HG03064 (cell line): ENCODE data around the gene KDM2A.

ENCODE experiments used
- ATAC-seq: cut with Tn5 transposase; IDR thresholded peaks from one replicate; pipeline ENCODE4 v1.9.1; 2021; ENCODE audit warnings: low read depth; ENCODE audit not compliant: unreplicated experiment

KDM2A gene

DNA sequence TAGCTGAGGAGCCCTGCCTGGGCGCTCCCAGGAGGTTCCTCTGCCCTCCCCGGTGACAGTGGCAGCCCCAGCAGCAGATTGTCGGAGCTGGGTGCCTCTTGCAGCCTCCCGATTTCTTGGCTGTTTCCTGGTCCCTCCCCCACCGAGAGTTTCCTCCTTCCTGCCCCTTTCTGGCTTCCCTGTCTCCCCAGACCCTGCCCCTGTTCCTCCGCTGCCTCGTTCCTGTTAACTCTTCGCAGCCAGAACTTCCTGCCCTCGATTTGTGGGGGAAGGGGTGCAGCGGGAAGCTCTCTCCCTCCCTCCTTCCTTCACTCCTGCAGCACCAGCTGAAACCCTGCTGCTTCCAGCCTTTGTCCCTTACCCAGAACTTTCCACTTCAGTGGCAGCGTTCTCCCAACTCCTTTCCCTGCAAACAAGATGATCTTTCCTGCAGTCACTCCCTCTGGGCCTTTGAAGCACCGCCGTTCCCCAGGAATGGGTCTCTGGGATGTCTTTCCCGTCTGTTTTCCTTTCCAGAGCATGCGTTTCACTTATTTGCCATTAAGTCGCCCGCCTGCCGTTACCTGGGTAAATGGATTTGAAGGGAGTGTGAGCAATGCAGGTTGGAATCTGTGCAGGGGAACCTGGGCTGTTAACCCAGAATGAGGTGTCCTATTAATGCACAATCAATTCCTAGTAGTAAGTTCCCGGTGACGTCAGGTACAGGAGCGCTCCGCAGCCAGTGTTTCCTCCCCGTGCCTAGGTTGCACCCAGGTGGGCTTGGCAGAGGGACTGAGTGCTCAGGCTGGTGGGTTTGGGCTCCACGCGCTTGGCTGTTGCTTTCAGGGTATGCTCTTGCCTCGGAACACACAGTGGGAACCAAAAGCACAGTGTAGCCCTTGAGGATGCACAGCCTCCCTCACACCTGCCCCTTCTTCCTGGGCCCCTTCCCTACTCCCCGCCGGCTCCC lies 151.5 kb downstream of the KDM2A start:
- ATAC-seq, result no peak

DNA sequence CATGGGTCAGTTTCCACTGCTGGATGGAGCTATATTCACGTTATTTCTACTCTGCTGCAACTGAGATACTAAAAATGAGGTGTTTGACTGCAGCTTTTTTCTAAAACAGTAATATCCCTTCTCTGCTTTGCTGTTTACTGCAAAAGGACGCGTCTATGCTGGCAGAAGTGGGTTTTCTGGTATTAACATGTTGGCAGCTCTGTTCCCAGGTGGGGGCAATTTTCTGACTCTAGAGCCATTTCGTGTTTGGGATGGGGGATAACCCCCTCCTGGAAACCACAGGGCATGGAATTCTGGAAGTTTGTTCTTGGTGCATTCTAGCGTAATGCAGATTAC lies 152.1 kb downstream of the KDM2A start:
- ATAC-seq, result no peak

DNA sequence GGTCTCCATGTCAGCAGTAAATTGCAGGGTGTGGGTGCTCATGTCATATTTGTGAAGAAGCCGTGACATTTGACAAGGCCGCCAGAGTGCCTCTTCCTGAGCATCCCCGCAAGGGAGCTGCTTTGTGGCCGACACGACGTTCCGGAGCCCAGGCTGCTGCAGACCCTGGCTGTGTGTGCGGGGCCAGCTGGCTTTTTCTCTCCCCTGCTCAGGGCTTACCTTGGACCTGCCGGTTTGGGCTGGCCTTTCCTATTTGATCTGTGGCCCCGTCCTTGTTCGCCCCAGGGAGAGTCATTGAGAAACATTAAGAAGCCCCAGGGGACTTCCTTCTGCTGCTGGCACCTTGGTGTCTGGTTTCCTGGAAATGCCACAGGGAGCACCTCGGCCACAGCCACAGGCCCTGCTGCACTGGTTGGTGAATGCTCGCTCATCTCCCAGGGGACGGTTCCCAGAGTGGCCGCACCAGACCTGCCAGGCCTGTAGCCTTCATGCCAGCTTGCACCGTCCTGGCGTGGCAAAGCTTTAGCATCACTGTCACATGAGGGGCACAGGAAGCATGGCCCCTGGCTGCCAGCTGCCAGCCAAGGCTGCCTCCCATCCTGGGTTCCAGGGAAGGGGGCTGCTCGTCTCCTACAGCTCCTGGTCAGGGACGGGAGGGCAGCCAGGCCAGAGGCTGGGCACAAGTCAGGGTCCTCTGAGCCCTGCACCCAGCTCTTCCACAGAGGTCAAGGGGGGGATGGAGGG lies 152.7 kb downstream of the KDM2A start:
- ATAC-seq, result no peak

DNA sequence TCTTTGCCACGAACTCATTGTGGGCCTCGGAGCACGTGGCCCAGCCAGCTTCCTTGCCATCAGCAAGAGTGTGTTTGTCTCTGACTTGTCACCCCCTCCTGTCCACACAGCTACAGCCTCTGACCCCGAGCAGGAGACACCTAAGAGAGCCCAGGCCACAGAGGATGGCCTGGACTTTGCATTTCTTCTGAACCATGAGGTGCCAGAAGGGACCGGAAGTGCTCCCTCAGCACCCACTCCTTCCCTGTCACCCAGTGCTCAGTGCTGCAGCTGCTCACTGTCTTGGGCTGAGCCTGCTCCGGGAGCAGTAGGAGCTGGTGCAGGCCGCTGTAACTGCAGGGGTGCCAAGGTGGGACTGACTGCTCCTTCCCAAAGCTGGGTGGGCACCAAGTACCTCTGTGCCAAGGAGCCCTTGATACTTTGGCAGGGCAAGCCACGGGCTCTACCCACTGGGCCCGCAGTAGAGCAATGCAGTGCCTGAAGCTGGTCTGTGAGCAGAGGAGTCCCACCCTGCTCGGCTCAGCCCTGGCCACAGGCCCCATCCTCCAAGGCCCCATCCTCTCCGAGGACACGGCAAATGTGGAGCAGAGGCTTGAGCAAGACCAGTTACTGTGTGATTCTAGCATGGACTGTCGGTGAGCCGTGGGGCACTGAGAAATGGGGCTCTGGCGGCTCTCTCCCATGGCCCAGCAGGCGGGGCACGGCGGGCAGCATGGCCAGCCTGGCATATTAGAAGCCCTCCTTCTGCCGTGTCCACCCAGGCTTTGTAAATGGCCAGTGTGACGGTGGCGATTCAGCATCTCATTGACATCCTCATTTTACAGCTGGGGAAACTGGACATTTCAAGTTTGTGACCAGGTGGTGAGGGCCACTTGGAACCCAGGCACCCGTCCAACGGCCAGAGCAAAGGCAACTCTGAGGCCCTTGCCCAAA lies 153.5 kb downstream of the KDM2A start:
- ATAC-seq, result no peak

DNA sequence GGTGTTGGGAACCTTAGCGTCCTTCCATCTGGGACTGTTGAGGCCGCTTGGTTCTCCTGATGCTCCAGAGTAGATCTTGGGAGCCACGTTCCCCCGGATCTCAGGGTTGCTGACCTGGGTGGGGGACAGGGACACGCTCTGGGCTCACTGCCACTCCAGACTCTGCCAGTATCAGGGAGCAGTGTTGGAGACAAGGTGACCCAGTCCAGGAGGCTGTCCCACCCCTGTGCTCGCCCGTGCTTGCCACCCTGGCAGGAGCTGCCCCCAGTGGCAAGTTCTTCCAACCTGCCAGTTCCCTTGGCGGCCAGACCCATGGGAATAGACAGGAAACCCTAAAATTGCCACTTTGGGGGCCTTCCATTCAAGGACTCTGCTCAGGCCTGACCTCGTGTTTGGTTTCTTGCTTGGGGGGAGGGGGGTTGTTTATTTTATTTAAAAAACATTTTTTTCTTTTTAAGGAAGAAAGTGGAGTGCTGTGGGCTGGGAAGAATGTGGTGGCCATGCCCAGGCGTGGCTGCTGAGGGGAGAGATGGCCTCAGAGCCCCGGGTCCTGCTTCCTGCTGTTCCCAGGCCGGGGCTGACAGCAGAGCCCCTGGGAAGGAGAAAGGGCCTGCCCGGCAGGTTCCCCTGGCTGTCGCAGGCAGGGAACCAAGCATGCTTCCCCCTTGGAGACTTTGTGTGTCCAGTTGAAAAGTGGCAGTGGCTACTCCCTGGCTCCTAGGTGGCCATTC lies 154.4 kb downstream of the KDM2A start:
- no peak for ATAC-seq

DNA sequence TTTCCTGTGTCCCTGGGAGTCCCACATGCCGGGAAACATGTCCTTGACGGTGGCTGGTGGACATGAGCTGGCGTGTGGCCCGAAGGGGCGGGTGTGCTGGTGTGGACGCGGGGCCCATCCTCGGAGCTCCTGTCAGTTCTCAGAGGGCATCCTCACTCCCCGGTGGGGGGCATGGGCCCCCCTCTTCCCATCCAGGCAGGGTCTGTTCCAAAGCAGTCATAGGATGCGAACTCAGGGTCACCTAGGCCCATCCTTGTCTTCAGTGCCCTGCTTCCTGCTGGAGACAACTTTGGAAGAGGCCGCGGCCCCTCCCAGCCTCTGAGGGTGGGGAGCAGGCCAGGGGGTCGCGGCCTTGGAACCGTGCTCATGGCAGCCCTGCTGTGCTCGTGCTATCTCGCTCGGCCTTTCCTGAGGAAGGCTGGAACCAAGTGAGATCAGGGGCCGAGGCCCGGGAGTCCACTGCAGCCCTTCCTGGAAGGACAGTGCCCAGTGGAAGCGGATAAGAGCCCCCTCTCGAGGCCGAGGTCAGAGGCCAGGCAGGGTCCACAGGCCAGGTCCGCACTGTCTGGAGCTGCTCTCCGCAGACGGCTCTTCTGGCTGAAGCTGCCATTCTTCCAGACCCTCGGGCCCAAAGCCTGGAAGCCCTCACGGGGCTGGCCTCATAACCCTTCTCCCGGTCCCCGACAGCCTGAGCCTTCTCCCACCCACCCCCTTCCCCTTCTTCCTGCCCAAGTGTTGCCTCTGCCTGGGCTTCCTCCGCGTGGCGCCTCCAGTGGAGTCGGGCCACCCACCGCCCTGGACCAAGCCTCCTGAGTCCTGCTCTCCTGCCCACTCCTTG lies 155.9 kb downstream of the KDM2A start:
- no peak for ATAC-seq

DNA sequence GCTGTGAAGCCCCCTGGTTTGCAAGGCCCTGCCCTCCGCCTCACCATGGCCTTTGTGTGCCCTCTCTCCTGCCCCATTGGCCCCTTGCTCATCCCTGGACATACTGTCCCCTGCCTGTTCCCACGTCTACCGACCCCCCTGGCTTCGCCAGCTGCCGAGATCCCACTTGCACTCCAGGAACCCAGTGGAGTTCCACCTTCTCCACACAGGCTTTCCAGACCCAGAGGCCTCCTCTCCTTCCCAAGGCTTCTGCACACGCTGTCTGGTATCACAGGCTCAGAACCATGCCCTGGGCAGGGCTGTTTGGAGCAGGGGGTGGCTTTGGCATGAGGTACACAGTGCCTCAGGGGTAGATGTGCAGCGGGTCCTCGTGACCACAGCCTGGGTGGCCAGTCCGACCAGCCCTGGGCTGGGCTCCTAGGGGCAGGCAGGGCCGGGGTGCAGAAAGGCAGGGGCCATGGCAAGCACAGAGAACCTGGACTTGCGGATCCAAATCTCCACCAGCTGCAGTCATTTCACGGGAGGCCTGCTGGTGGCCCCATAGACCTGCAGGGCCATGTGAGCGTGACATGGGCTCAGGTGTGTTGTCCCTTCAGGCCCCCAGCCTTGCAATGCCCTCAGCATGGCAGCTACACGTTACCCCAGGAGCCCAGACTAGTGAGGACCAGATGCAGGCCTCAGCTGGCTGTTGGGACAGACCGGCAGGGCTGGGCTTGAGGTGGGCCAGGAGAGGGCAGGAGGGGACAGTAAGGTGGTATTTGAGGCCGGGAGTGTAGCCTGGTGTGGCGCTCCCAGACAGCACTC lies 156.7 kb downstream of the KDM2A start:
- ATAC-seq, result no peak

DNA sequence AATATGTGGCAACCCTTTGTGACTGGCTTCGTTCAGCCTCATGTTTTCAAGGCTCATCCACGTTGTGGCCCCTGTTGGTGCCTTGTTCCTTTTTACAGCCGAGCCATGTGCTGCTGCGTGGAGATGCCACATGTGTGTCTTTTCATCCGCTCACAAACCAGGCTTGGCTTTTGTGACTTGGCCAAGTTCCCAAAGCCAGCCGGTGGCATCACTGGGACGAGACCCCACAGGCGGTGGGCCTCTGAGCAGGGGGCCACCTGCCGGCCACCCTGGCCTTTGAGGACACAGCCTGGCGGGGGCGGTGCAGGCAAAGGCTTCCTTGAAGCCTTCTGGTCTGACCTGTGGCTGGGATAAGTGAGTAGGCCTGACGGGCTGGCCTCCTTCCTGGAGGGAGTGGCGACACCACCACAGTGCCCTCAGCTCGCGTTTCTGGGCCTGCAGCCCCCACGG lies 157.7 kb downstream of the KDM2A start:
- peak; percentile 24 for ATAC-seq

DNA sequence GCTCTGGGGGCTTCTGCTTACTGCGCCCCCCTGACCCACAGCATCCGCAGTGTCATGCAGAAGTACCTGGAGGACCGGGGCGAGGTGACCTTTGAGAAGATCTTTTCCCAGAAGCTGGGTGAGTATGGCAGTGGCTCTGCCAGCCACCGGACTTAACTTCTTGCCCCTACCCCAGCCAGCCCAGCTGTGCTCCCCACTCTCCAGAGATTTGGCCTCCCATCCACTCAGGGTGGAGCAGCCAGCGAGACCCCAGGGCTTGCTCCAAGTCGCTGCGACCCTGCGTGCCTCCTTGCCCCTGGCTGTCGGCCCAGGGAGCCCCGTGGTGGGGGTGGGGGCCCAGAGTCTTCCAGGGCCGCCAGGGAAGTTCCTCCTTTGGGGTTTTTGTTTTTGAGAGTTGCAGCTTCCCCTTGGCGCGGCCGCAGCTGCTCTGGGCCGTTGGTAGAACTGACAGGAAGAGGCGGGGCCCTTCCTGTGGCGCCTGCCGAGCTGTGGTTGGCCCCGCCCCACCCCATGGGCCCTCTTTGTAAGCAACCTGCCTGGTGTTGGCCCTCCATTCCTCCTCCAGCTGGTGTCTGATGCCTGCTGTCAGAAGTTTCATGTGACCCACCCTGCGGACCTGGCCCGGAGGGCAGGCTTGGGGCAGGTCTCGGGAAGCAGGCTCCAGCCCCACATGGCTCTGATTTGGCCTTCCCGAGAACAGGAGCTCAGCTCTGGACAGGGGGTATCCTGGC lies 158.3 kb downstream of the KDM2A start:
- peak; percentile 68 for ATAC-seq

DNA sequence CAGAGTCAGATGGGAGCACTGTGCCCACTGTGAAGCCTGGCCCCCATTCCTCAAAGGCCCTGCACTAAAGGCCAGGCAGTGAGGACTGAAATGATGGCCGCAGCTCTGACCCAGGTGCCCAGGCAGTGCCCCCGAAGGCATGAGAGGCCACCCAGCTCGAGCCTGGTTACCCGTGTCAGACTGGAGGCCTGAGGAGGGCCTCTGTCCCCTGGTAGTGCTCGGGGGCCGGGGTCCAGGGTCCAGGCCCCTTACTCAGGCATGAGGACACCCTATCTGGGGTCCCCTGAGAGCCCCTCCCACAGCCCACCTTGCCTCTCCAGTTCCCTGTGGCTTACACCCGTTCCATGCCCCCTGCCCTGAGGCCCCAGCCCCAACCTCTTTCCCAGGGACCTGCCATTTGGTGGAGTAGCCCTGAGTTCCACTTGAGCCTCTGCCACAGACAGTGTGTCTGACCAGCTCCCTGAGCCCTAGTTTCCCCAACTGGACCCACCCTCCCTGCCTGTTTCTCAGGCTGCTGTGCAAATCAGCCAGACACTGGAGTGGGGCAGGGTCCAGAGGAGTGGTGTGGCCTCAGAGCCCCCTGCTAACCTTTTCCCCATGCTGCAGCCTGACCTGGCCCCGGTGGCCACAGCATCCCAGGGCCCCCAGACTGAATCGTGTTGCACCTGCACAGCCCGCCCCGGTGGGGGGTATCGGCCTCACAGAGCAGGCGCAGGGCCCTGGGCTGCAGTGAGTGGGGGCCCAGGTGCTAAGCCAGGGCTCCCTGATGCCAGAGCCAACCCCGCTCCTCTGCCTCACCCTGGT lies 159.3 kb downstream of the KDM2A start:
- ATAC-seq, result no peak

DNA sequence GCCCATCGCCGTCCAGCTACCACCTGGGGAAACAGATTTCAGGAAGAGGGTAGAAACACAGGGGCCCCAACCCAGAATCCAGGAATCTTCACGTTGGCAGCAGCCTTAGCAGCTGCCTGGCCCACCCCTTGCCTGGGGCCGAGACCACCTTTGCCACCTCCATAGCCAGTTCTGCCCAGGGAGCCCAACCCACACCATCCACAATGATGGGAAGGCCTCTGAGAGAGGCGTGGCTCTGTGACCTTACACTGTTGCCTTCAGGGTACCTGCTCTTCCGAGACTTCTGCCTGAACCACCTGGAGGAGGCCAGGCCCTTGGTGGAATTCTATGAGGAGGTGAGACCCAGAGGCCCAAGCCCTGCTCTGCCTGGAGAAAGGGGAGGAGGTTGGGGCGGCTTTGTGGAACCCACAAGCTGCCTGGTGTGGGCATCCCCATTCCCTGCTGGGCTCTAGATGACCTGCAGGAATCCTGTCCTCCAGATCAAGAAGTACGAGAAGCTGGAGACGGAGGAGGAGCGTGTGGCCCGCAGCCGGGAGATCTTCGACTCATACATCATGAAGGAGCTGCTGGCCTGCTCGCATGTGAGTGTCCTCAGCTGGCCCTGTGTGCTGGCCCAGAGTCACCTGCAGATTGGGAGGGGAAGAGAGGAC lies 160.0 kb downstream of the KDM2A start:
- ATAC-seq, result no peak

DNA sequence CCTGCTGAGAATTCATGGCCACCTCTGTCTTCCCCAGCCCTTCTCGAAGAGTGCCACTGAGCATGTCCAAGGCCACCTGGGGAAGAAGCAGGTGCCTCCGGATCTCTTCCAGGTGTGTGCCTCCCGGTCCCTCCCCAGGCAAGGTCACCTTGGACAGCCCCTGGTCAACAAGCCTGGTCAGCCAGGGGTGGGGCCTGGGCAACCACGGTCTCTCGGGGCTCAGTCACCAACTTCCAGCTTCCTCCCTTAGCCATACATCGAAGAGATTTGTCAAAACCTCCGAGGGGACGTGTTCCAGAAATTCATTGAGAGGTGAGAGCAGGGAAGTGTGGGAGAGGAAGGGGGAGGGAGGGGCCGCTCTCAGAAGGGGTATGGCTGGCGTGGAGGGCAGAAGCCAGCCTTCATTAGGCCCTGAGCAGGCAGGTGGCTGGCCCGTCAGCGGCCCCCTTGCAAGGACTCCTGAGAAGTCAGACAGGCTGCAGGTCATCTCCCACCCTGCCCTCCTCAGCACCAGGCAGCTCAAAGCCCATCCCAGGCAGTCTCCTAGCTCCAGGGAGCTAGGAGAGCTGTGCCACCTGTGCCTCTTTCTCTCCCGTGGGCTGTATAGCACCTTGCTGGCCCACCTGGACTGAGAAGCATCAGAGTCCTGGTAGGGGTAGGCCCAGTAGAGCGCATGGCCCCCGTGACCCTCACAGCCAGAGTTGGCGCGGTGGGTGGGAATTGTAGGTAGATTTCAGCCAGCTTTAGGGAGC lies 160.7 kb downstream of the KDM2A start:
- ATAC-seq, result no peak

DNA sequence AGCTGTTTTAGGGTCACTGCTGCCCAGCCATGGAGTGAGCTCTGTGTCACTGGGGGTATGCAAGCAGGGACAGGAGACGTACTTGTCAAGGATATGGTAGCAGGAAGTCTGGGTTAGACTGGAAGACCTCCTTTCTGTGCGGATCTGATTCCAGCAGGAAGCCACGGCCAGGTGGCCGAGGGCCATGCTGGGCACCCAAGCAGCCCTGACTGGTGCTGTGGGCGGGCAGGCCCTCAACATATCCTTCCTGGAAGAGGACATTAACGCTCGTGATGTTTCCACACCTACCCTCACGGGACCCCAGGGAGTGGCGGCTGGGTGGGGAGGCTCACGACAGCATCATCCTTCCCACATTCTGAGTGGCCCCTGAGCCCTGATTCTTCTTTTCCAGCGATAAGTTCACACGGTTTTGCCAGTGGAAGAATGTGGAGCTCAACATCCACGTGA lies 161.3 kb downstream of the KDM2A start:
- no peak for ATAC-seq

DNA sequence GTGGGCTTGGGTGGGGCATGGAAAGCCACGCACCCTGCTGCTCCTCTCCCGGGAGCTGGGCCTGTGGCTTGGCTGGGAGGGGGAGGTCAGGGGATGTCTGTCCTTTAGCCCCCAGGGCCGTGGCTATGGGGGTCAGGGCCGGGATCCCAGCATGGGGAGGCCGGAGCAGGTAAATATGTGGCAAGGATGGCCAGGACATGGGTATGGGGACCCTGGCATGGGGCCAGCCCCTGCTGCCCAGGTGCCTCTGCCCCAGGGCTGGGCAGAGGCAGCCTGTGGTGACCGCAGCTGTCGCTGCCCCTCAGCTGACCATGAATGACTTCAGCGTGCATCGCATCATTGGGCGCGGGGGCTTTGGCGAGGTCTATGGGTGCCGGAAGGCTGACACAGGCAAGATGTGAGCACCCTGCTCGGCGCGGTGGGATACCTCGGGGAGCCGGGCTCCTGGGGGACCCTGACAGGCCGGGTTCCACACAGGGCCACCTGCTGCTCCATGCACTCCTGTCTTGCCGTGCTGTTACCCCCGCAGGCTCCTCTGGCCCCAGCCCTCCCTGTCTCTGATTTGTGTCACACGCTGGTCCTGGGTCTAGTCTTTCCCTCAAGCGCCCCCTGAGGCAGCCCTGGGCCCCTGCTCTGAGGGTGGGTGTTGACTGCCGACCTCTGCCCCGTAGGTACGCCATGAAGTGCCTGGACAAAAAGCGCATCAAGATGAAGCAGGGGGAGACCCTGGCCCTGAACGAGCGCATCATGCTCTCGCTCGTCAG lies 161.9 kb downstream of the KDM2A start:
- no peak for ATAC-seq

DNA sequence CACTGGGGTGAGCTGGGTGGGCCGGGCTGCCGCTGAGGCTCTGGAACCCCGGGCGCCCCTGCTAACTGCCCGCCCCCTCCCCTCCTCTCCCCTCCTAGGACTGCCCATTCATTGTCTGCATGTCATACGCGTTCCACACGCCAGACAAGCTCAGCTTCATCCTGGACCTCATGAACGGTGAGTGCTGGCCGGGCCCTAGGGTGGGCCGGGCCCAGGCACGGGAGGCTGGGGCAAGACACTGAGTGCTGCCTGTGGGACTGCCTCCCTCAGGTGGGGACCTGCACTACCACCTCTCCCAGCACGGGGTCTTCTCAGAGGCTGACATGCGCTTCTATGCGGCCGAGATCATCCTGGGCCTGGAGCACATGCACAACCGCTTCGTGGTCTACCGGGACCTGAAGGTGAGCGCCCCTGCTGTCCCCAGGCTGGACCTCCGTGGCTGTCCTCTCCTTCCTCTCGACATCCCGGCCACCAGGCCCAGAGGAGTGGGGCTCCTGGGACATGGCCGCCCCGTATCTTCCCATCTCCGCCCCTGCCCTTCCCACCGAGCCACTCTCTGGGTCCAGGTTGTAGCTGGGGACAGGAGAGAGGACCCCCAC lies 162.6 kb downstream of the KDM2A start:
- no peak for ATAC-seq
